Activated naive CD8-positive, alpha-beta T cell (primary cell): ENCODE measurements around the gene KCNT1.
"Not testable (repeated sequence)": the region's sequence is repeated elsewhere in the genome, so short reads cannot be mapped to it uniquely, and the experiment has no call there.

Experiments used
- H3K27ac Mint-ChIP-seq: one replicate; pipeline ENCODE4 v1.8.0; 2021; ENCODE audit warnings: mixed read lengths
- H3K27me3 Mint-ChIP-seq: one replicate; pipeline ENCODE4 v1.8.0; 2021; ENCODE audit warnings: mixed read lengths
- H3K36me3 Mint-ChIP-seq: one replicate; pipeline ENCODE4 v1.8.0; 2021; ENCODE audit warnings: mixed read lengths
- H3K4me1 Mint-ChIP-seq: one replicate; pipeline ENCODE4 v1.8.0; 2021; ENCODE audit warnings: low read depth, mixed read lengths
- H3K4me3 Mint-ChIP-seq: one replicate; pipeline ENCODE4 v1.8.0; 2021; ENCODE audit warnings: mild to moderate bottlenecking, mixed read lengths
- H3K9me3 Mint-ChIP-seq: one replicate; pipeline ENCODE4 v1.8.0; 2021; ENCODE audit warnings: low read depth, mixed read lengths

Gene KCNT1

GRCh38 chr9:135667463-135668001 is 34.5 kb upstream of the KCNT1 start:
- H3K9me3 Mint-ChIP-seq, result no peaks in the 10 kb centered on the region
- H3K36me3 Mint-ChIP-seq, result no peaks in the 10 kb centered on the region
- H3K27ac Mint-ChIP-seq, result no peak overlapping the region
- no peak overlapping the region for H3K4me3 Mint-ChIP-seq
- peaks cover 2% of the 10 kb centered on the region for H3K27me3 Mint-ChIP-seq
- no peaks in the 10 kb centered on the region for H3K4me1 Mint-ChIP-seq

- not testable (repeated sequence) for H3K4me3 Mint-ChIP-seq, H3K27me3 Mint-ChIP-seq, H3K9me3 Mint-ChIP-seq, H3K27ac Mint-ChIP-seq, H3K4me1 Mint-ChIP-seq, H3K36me3 Mint-ChIP-seq
Measured at GRCh38 chr9:135669018-135669417, 33.0 kb upstream of the KCNT1 start.

GRCh38 chr9:135669616-135670285 is 32.2 kb upstream of the KCNT1 start:
- Mint-ChIP-seq H3K36me3 (no peaks in the 10 kb centered on the region), H3K9me3 (no peaks in the 10 kb centered on the region), H3K4me1 (no peaks in the 10 kb centered on the region), H3K27me3 (peaks cover 2% of the 10 kb centered on the region), H3K4me3 (no peak overlapping the region), H3K27ac (no peak overlapping the region)

GRCh38 chr9:135670721-135671590 is 31.0 kb upstream of the KCNT1 start:
- Mint-ChIP-seq H3K36me3 (no peaks in the 10 kb centered on the region), H3K27me3 (peaks cover 2% of the 10 kb centered on the region), H3K4me3 (no peak overlapping the region), H3K9me3 (no peaks in the 10 kb centered on the region), H3K4me1 (no peaks in the 10 kb centered on the region), H3K27ac (no peak overlapping the region)

- no peak overlapping the region for H3K27ac Mint-ChIP-seq
- H3K9me3 Mint-ChIP-seq, result no peaks in the 10 kb centered on the region
- no peaks in the 10 kb centered on the region for H3K36me3 Mint-ChIP-seq
- H3K27me3 Mint-ChIP-seq, result peaks cover 2% of the 10 kb centered on the region
- H3K4me3 Mint-ChIP-seq, result no peak overlapping the region
- H3K4me1 Mint-ChIP-seq, result no peaks in the 10 kb centered on the region
Measured at GRCh38 chr9:135671591-135672041, 30.4 kb upstream of the KCNT1 start.

GRCh38 chr9:135672786-135673185 is 29.2 kb upstream of the KCNT1 start:
- not testable (repeated sequence) for H3K27me3 Mint-ChIP-seq, H3K4me1 Mint-ChIP-seq, H3K27ac Mint-ChIP-seq, H3K36me3 Mint-ChIP-seq, H3K4me3 Mint-ChIP-seq, H3K9me3 Mint-ChIP-seq

DNA sequence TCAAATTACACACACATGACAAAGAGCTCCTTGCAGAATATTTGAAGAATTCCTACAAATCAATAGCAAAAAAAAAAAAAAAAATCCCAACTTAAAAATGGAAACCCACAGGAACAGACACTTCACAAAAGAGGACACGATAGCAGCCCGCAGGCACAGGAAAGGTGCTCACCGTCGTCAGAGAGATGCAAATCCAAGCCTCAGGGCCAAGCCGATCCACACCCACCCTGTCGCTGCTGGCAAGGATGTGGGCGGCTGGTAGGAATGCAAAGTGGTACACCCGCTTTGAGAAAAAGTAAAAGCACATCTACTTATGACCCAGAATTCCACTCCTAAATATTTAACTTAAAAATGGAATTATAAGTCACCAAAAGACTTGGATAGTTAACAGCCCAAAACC is 28.0 kb upstream of the KCNT1 start:
- H3K27me3 Mint-ChIP-seq, result peaks cover 2% of the 10 kb centered on the region
- no peaks in the 10 kb centered on the region for H3K4me1 Mint-ChIP-seq
- no peaks in the 10 kb centered on the region for H3K36me3 Mint-ChIP-seq
- no peak overlapping the region for H3K4me3 Mint-ChIP-seq
- H3K27ac Mint-ChIP-seq, result no peak overlapping the region
- H3K9me3 Mint-ChIP-seq, result no peaks in the 10 kb centered on the region

DNA sequence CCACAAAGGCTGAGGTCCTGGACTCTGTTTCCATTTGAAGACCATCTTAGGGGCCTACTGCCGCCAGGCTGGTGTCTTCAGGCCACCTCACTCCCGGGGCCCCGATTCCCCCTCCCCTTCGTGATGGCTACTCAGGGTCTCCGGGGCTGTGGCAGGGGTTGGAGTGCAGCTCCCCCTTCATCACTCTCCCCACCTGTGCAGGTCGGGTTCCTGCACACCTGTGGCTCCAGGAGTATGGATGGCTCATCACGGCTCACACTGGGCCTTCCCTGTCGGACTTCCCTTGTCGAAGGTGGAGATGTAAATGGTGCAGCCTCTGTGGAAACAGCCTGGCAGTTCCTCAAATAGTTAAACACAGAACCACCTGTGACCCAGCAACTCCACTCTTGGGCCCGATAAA is 27.0 kb upstream of the KCNT1 start:
- Mint-ChIP-seq H3K27ac (no peak overlapping the region), H3K4me1 (no peaks in the 10 kb centered on the region), H3K4me3 (no peak overlapping the region), H3K36me3 (no peaks in the 10 kb centered on the region), H3K9me3 (no peaks in the 10 kb centered on the region), H3K27me3 (peaks cover 2% of the 10 kb centered on the region)

- H3K27me3 Mint-ChIP-seq, result peaks cover 4% of the 10 kb centered on the region
- no peaks in the 10 kb centered on the region for H3K36me3 Mint-ChIP-seq
- H3K4me3 Mint-ChIP-seq, result no peak overlapping the region
- no peaks in the 10 kb centered on the region for H3K9me3 Mint-ChIP-seq
- no peaks in the 10 kb centered on the region for H3K4me1 Mint-ChIP-seq
- H3K27ac Mint-ChIP-seq, result no peak overlapping the region
Measured at GRCh38 chr9:135676891-135677290, 25.1 kb upstream of the KCNT1 start.

- no peak overlapping the region for H3K27ac Mint-ChIP-seq
- H3K27me3 Mint-ChIP-seq, result peaks cover 2% of the 10 kb centered on the region
- H3K9me3 Mint-ChIP-seq, result no peaks in the 10 kb centered on the region
- no peaks in the 10 kb centered on the region for H3K4me1 Mint-ChIP-seq
- H3K4me3 Mint-ChIP-seq, result no peak overlapping the region
- H3K36me3 Mint-ChIP-seq, result no peaks in the 10 kb centered on the region
Measured at GRCh38 chr9:135677641-135678168, 24.3 kb upstream of the KCNT1 start.

DNA sequence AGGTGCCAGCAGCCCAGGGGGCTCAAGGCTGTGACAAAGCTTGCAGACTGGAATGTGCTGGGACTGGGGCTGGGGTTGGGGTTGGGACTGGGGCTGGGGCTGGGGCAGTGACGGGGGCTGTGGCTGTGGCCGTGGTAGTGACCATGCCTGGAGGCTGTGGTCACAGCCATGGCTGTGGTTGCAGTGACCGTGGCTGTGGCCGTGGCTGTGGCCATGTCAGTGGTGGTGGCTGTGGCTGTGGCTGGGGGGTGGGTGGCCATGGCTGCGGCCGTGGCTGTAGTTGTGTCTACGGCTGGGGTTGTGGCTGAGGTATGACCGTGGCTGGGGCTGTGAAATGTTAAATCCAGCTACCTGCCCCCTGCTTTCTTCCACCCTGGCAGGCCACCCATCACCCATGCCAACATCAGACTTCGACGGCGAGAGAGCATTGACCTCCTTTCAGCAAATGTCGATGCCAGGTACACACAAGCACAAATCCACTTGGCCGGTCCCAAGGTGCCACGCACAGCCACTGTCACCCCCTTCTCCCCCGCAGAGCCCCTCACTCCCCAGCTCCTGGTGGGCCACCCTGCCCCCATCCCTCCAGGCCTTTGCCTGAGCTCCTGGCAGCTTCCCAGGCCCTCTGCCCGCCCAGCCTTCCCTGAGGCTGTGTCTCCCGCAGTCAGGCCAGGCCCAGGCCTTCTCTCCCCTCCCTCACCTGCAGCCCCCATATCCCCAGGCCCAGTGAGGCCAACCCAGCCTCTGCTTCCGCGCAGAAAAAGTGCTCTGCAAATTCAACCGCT is 23.6 kb upstream of the KCNT1 start:
- Mint-ChIP-seq H3K36me3 (no peaks in the 10 kb centered on the region), H3K4me3 (no peak overlapping the region), H3K4me1 (no peaks in the 10 kb centered on the region), H3K27ac (no peak overlapping the region), H3K27me3 (peaks cover 2% of the 10 kb centered on the region), H3K9me3 (no peaks in the 10 kb centered on the region)

GRCh38 chr9:135680056-135680455 is 21.9 kb upstream of the KCNT1 start:
- Mint-ChIP-seq H3K36me3 (no peaks in the 10 kb centered on the region), H3K4me3 (no peak overlapping the region), H3K4me1 (no peaks in the 10 kb centered on the region), H3K27me3 (peaks cover 2% of the 10 kb centered on the region), H3K9me3 (no peaks in the 10 kb centered on the region), H3K27ac (no peak overlapping the region)

- Mint-ChIP-seq H3K27me3 (peaks cover 2% of the 10 kb centered on the region), H3K27ac (no peak overlapping the region), H3K36me3 (no peaks in the 10 kb centered on the region), H3K9me3 (no peaks in the 10 kb centered on the region), H3K4me3 (no peak overlapping the region), H3K4me1 (no peaks in the 10 kb centered on the region)
Measured at GRCh38 chr9:135681161-135681560, 20.8 kb upstream of the KCNT1 start.

DNA sequence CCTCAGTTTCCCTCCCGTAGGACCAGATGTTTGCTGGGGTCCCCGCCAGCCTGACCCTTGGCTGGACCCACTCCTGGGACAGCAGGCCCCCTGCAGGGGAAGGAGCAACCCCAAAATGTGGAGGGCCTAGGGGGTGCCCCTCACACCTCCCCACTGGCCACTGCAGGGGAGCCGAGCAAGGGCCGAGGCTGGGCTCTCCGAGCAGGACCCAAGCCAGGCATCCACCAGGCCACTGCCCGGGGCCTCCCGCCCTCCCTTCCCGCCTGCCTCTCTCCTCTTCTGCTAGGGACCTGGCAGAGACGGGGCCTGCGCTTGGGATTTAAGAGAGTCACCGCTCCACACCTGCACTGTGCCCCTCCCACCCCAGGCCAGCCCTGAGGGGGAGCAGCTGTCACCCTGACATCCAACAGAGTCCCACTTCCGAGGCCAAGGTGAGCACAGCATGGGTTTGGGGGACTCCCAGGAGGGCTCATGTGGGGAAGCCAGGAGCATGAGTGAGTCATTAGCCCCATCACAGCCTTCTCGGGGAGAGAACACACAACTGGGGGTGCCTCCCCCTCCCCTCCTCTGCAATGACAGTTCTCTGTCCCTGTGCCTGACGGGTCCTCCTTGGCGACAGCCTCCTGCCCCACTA is 18.5 kb upstream of the KCNT1 start:
- no peaks in the 10 kb centered on the region for H3K9me3 Mint-ChIP-seq
- H3K4me1 Mint-ChIP-seq, result no peaks in the 10 kb centered on the region
- no peaks in the 10 kb centered on the region for H3K36me3 Mint-ChIP-seq
- no peak overlapping the region for H3K4me3 Mint-ChIP-seq
- no peak overlapping the region for H3K27ac Mint-ChIP-seq
- peaks cover 2% of the 10 kb centered on the region for H3K27me3 Mint-ChIP-seq
